ENCODE measurements around the gene PLPPR3. TPM values are rescaled to one million over a fixed set of nuclear protein-coding genes. Genes with fewer than 3 reads are reported as not detected.

Gene PLPPR3
- total RNA-seq, 4 donors from 2014 or later: not detected

DNA sequence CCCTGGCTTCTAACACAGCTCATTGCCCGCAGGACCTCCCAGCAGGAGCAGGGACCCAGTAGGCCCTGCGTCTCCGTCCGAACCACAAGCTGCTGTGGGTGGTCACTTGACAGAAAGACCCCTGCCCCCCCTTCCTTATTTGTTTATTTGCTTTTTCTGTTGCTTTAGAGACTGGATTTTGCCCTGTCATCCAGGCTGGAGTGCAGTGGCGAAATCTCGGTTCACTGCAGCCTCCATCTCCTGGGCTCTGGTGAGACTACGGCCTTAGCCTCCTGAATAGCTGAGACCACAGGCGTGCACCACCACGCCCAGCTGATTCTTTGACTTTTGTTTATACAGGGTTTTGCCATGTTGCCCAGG lies 32.1 kb downstream of the PLPPR3 start:
- TF ChIP-seq POLR2A (IDR thresholded peaks at IDR 0.05) (no peak), EP300 (IDR thresholded peaks at IDR 0.05) (no peak), POLR2AphosphoS5 (IDR thresholded peaks at IDR 0.05) (no peak)
- TF ChIP-seq, protein P1, sequence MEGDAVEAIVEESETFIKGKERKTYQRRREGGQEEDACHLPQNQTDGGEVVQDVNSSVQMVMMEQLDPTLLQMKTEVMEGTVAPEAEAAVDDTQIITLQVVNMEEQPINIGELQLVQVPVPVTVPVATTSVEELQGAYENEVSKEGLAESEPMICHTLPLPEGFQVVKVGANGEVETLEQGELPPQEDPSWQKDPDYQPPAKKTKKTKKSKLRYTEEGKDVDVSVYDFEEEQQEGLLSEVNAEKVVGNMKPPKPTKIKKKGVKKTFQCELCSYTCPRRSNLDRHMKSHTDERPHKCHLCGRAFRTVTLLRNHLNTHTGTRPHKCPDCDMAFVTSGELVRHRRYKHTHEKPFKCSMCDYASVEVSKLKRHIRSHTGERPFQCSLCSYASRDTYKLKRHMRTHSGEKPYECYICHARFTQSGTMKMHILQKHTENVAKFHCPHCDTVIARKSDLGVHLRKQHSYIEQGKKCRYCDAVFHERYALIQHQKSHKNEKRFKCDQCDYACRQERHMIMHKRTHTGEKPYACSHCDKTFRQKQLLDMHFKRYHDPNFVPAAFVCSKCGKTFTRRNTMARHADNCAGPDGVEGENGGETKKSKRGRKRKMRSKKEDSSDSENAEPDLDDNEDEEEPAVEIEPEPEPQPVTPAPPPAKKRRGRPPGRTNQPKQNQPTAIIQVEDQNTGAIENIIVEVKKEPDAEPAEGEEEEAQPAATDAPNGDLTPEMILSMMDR (IDR thresholded peaks at IDR 0.05): no peak
- H3K4me1 ChIP-seq: peaks cover 36% of the 10 kb centered on the region
- H3K4me3 ChIP-seq: peak overlapping the region; percentile 6
- H3K27ac ChIP-seq: peak overlapping the region; percentile 81
- no peaks in the 10 kb centered on the region for H3K9me3 ChIP-seq
- WGBS: 73% methylated on average over 9 of the region's 9 CpGs
- no peaks in the 10 kb centered on the region for H3K27me3 ChIP-seq
- no peaks in the 10 kb centered on the region for H3K36me3 ChIP-seq
- no peak for DNase-seq (ENCODE audit: low spot score in 2 of 2)

DNA sequence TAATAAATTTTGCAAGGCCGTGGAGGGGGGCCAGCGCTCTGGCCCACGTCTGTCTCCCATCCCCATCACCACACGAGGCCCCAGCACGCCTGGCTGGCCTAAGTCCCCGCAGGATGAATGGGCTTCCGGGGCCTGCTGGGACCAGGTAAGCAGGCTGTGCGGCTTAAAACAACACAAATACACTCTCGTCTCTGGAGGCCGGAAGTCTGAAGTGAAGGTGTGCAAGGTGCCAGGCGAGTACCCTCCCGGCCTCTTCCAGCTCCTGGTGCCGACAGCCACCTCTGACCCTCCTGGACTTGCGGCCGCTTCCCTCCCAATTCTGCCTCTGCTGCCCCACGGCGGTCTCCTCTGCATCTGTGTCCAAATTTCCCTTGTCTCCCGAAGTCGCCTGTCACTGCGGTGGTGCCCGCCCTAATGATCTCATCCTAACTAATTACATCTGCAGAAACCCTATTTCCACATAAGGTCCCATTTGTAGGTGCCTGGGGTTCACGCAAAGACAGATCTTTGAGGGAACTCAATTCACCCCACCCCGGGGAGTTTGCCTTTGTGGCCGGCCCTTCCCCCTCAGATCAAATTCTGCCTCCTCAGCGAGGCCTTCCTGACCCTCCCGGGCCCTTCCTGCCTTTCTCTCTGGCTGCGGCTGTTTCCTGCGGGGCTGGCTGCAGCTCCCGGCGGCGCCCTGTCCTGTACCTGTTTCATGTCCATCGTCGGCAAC lies 32.6 kb downstream of the PLPPR3 start:
- Histone ChIP-seq H3K4me1 (peaks cover 36% of the 10 kb centered on the region), H3K27ac (peak overlapping the region; percentile 81), H3K4me3 (peak overlapping the region; percentile 6), H3K27me3 (no peaks in the 10 kb centered on the region), H3K9me3 (no peaks in the 10 kb centered on the region), H3K36me3 (no peaks in the 10 kb centered on the region)
- 35% methylated on average over 19 of the region's 33 CpGs for WGBS
- DNase-seq (ENCODE audit: low spot score in 2 of 2): no peak
- TF ChIP-seq, protein P1 (IDR thresholded peaks at IDR 0.05): no peak

DNA sequence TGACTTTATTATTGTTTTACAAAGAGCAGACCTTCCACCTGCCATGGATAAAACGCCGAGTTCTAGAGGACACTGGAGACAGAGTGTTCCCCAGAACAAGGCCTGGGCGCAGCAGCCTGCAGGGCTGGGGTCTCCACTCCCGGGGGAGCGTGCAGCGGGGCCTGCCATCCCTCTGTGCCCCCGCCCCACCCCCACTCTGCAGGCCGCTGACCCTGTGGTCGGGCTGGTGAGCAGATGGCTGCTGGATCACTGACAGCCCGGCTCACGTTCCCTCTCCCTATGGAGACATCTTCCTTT lies 33.1 kb downstream of the PLPPR3 start:
- Histone ChIP-seq H3K27ac (peak overlapping the region; percentile 81), H3K9me3 (no peaks in the 10 kb centered on the region), H3K27me3 (no peaks in the 10 kb centered on the region), H3K4me3 (peak overlapping the region; percentile 6), H3K4me1 (peaks cover 36% of the 10 kb centered on the region), H3K36me3 (no peaks in the 10 kb centered on the region)
- DNase-seq (ENCODE audit: low spot score in 2 of 2): no peak
- TF ChIP-seq, protein P1 (IDR thresholded peaks at IDR 0.05): no peak
- 65% methylated on average over 9 of the region's 11 CpGs for WGBS

DNA sequence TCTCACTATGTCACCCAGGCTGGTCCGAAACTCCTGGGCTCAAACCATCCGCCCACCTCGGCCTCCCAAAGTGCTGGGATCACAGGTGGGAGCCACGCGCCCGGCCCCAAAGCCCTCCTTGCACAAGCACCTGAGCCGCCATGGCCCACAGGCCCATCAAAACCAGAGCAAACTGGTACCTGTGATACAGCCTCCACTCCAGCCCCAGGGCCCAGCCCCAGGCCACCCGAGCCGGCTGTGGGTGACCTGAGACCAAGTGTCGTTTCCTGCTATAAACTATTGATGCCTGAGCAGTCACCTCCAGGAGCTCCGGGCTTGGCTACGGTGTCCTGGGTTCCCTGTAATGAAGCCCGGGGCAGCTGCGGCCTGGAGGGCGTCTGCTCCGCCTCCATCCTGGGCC lies 34.2 kb downstream of the PLPPR3 start:
- 90% methylated on average over 13 of the region's 16 CpGs for WGBS
- H3K4me1 ChIP-seq: peaks cover 43% of the 10 kb centered on the region

DNA sequence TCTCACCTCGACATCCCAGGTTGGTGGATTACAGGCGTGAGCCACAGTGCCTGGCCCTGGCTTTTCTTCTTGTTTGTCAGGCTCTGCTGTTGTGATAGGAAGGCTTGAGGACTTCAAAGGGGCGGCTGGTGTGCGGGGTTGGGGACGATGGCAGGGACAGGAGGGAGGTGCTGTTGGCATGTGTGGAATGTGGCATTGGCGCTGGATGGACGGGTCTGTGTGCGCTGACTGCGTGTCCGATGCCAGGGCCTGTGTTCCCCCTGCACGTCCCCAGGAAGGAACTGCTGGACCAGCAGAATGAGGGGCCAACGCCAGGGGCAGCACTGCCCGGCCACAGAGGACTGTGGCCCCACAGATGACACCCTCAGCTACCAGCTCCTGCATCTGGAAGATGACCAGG lies 37.2 kb downstream of the PLPPR3 start:
- H3K36me3 ChIP-seq: no peaks in the 10 kb centered on the region
- H3K4me3 ChIP-seq: no peak overlapping the region
- TF ChIP-seq EP300 (IDR thresholded peaks at IDR 0.05) (no peak), POLR2AphosphoS5 (IDR thresholded peaks at IDR 0.05) (no peak), POLR2A (IDR thresholded peaks at IDR 0.05) (no peak)
- TF ChIP-seq, protein P1 (IDR thresholded peaks at IDR 0.05): no peak
- H3K4me1 ChIP-seq: peaks cover 41% of the 10 kb centered on the region
- WGBS: 69% methylated on average over 11 of the region's 13 CpGs
- no peak overlapping the region for H3K27ac ChIP-seq
- DNase-seq (ENCODE audit: low spot score in 2 of 2): no peak
- H3K27me3 ChIP-seq: no peaks in the 10 kb centered on the region
- H3K9me3 ChIP-seq: no peaks in the 10 kb centered on the region

More for the DNA sequence above, 34.2 kb downstream of the PLPPR3 start:
- no peaks in the 10 kb centered on the region for H3K36me3 ChIP-seq
- H3K27ac ChIP-seq: no peak overlapping the region
- no peaks in the 10 kb centered on the region for H3K27me3 ChIP-seq
- H3K9me3 ChIP-seq: no peaks in the 10 kb centered on the region
- TF ChIP-seq, protein P1 (IDR thresholded peaks at IDR 0.05): no peak
- no peak for TF ChIP-seq POLR2AphosphoS5 (IDR thresholded peaks at IDR 0.05)
- no peak for TF ChIP-seq EP300 (IDR thresholded peaks at IDR 0.05)
- no peak for TF ChIP-seq POLR2A (IDR thresholded peaks at IDR 0.05)
- DNase-seq (ENCODE audit: low spot score in 2 of 2): no peak
- no peak overlapping the region for H3K4me3 ChIP-seq

All from suprapubic skin (tissue), 4 donors.